G401 (cell line): Measurements from ENCODE around the gene AUTS2. TPM values are rescaled to one million over a fixed set of nuclear protein-coding genes. Genes with fewer than 3 reads are reported as not detected.

Source experiments
- DNase-seq: peaks from one replicate; pipeline ENCODE4 v3.0.0-alpha.2; 2015; ENCODE audit warnings: low spot score
- in situ Hi-C: cut with HindIII; loops from 2 replicates; pipeline ENCODE4 v1.10.0; 2016; ENCODE audit warnings: low sequenced_read_pairs, mixed read lengths
- total RNA-seq: library from RNA; depleted of rRNA; stranded (reverse); fragments of >200 nt; shearing (Covaris generic); gene quantifications from 2 replicates; pipeline ENCODE4 v1.2.3, GENCODE V29; 2014

AUTS2 gene
- total RNA-seq, 1 experiment from 2014 or later: 4.4 TPM

- in situ Hi-C loops: no loop called here
- no peak for DNase-seq
Measured at GRCh38 chr7:70596598-70596913, 998.3 kb downstream of the AUTS2 start.

GRCh38 chr7:70597066-70597465 lies 998.8 kb downstream of the AUTS2 start:
- no peak for DNase-seq
- in situ Hi-C loops: no loop called here

- no peak for DNase-seq
- in situ Hi-C loops: no loop called here
Measured at GRCh38 chr7:70598976-70599375, 1000.7 kb downstream of the AUTS2 start.

- in situ Hi-C loops: no loop called here
- no peak for DNase-seq
Measured at GRCh38 chr7:70599446-70600190, 1001.3 kb downstream of the AUTS2 start.

- no peak for DNase-seq
- in situ Hi-C loops: no loop called here
Measured at GRCh38 chr7:70600993-70601392, 1002.7 kb downstream of the AUTS2 start.

- no peak for DNase-seq
- in situ Hi-C loops: no loop called here
Measured at GRCh38 chr7:70602117-70602516, 1003.8 kb downstream of the AUTS2 start.

GRCh38 chr7:70607281-70607680 lies 1009.0 kb downstream of the AUTS2 start:
- DNase-seq: no peak
- in situ Hi-C loops: no loop called here

GRCh38 chr7:70607759-70608158 lies 1009.5 kb downstream of the AUTS2 start:
- no peak for DNase-seq
- in situ Hi-C loops: no loop called here

- DNase-seq: no peak
- in situ Hi-C loops: no loop called here
Measured at GRCh38 chr7:70608229-70608628, 1010.0 kb downstream of the AUTS2 start.

GRCh38 chr7:70612811-70613210 lies 1014.5 kb downstream of the AUTS2 start:
- in situ Hi-C loops: no loop called here
- DNase-seq: no peak

GRCh38 chr7:70614237-70615045 lies 1016.2 kb downstream of the AUTS2 start:
- in situ Hi-C loops: no loop called here
- DNase-seq: peak; percentile 70

- no peak for DNase-seq
- in situ Hi-C loops: no loop called here
Measured at GRCh38 chr7:70615066-70615606, 1016.9 kb downstream of the AUTS2 start.

- in situ Hi-C loops: no loop called here
Measured at GRCh38 chr7:70616211-70616610, 1017.9 kb downstream of the AUTS2 start.

GRCh38 chr7:70616821-70617220 lies 1018.5 kb downstream of the AUTS2 start:
- DNase-seq: no peak
- in situ Hi-C loops: no loop called here

More at GRCh38 chr7:70616211-70616610, 1017.9 kb downstream of the AUTS2 start:
- DNase-seq: no peak

- in situ Hi-C loops: no loop called here
- no peak for DNase-seq
Measured at GRCh38 chr7:70618020-70618551, 1019.8 kb downstream of the AUTS2 start.

GRCh38 chr7:70619130-70619529 lies 1020.9 kb downstream of the AUTS2 start:
- in situ Hi-C loops: no loop called here
- no peak for DNase-seq

GRCh38 chr7:70619659-70620058 lies 1021.4 kb downstream of the AUTS2 start:
- in situ Hi-C loops: no loop called here
- DNase-seq: no peak

- DNase-seq: peak; percentile 24
- in situ Hi-C loops: no loop called here
Measured at GRCh38 chr7:70620333-70621055, 1022.2 kb downstream of the AUTS2 start.

- in situ Hi-C loops: no loop called here
- DNase-seq: no peak
Measured at GRCh38 chr7:70621954-70622600, 1023.8 kb downstream of the AUTS2 start.
